WTC11 (cell line): ENCODE measurements around the gene LMOD2.

Source experiments
- ARID4B ChIP-seq: sonication (generic); formaldehyde crosslinking; IDR thresholded peaks from 2 replicates; pipeline ENCODE4 v1.8.0; 2023; ENCODE audit warnings: missing genetic modification reagents, mild to moderate bottlenecking, borderline replicate concordance
- CTCF ChIP-seq: fragments of 200-600 bp; IDR thresholded peaks from 2 replicates; pipeline ENCODE4 v1.8.0; 2022; ENCODE audit warnings: antibody characterized with exemption
- FOXJ3 ChIP-seq: sonication (generic); formaldehyde crosslinking; IDR thresholded peaks from 2 replicates; pipeline ENCODE4 v1.9.0; 2021; ENCODE audit warnings: missing genetic modification reagents, mild to moderate bottlenecking, borderline replicate concordance
- GABPB1 ChIP-seq: sonication (generic); formaldehyde crosslinking; IDR thresholded peaks from 2 replicates; pipeline ENCODE4 v1.8.1; 2023; ENCODE audit warnings: mild to moderate bottlenecking, missing genetic modification reagents
- GRHL2 ChIP-seq: fragments of 250-450 bp; sonication (Bioruptor Pico); IDR thresholded peaks from 2 replicates; pipeline ENCODE4 v1.8.0; 2022; ENCODE audit warnings: mild to moderate bottlenecking, moderate library complexity; ENCODE audit not compliant: insufficient replicate concordance, severe bottlenecking
- JUN ChIP-seq: sonication (generic); formaldehyde crosslinking; IDR thresholded peaks from 2 replicates; pipeline ENCODE4 v1.8.0; 2023; ENCODE audit warnings: mild to moderate bottlenecking, missing genetic modification reagents
- MAX ChIP-seq: sonication (generic); formaldehyde crosslinking; IDR thresholded peaks from 2 replicates; pipeline ENCODE4 v1.8.0; 2022; ENCODE audit warnings: mild to moderate bottlenecking, missing genetic modification reagents
- TEAD1 ChIP-seq: sonication (generic); formaldehyde crosslinking; IDR thresholded peaks from 2 replicates; pipeline ENCODE4 v1.8.0; 2022; ENCODE audit warnings: mild to moderate bottlenecking, missing genetic modification reagents
- USF2 ChIP-seq: sonication (generic); formaldehyde crosslinking; IDR thresholded peaks from 2 replicates; pipeline ENCODE4 v1.8.1; 2023; ENCODE audit warnings: mild to moderate bottlenecking, missing genetic modification reagents, moderate library complexity
- ZNF232 ChIP-seq: sonication (generic); formaldehyde crosslinking; IDR thresholded peaks from 2 replicates; pipeline ENCODE4 v1.8.0; 2022; ENCODE audit warnings: mild to moderate bottlenecking, missing genetic modification reagents

GRCh38 chr7:123609883-123610239 is 45.8 kb upstream of the LMOD2 start:
- no peak for TF ChIP-seq CTCF
- TF ChIP-seq MAX (CRISPR knock-in tag), result no peak
- TF ChIP-seq FOXJ3, result no peak
- TF ChIP-seq GABPB1, result no peak
- TF ChIP-seq GRHL2, result no peak
- TF ChIP-seq TEAD1, result no peak
- TF ChIP-seq USF2 (CRISPR knock-in tag), result no peak
- no peak for TF ChIP-seq JUN (CRISPR knock-in tag)
- TF ChIP-seq ARID4B (CRISPR knock-in tag), result no peak
- TF ChIP-seq ZNF232 (CRISPR knock-in tag), result no peak
